Measurements from ENCODE around the gene SCO2.

- TF ChIP-seq EZH2 (IDR thresholded peaks at IDR 0.05; ENCODE audit: borderline replicate concordance, insufficient read depth, low read length, poor library complexity, severe bottlenecking) (no peak), POLR2AphosphoS5 (IDR thresholded peaks at IDR 0.05) (no peak), EP300 (conservative IDR thresholded peaks at IDR 0.05; ENCODE audit: poor library complexity, severe bottlenecking) (no peak), CTCF (IDR thresholded peaks at IDR 0.05; ENCODE audit: poor library complexity, severe bottlenecking) (no peak), REST (IDR thresholded peaks at IDR 0.05; ENCODE audit: borderline replicate concordance) (no peak), SMC3 (conservative IDR thresholded peaks at IDR 0.05; ENCODE audit: poor library complexity) (no peak), RAD21 (conservative IDR thresholded peaks at IDR 0.05) (no peak)
Observed at GRCh38 chr22:50482107-50483074, 43.0 kb downstream of the SCO2 start.

Data from neural cell (in vitro differentiated cells).